HUES64 (cell line): ENCODE measurements around the gene PLEKHA1.

Source experiments
- H3K27ac ChIP-seq: 2 replicates; pipeline ENCODE4 v1.7.0; 2013; ENCODE audit warnings: low read depth, low read length, inconsistent platforms
- H3K27me3 ChIP-seq: 2 replicates; pipeline ENCODE4 v1.6.1; 2013; ENCODE audit warnings: mild to moderate bottlenecking, low read length; ENCODE audit not compliant: insufficient read depth
- H3K36me3 ChIP-seq: 2 replicates; pipeline ENCODE4 v1.6.1; 2013; ENCODE audit warnings: mild to moderate bottlenecking, low read length; ENCODE audit not compliant: insufficient read depth
- H3K4me1 ChIP-seq: 2 replicates; pipeline ENCODE4 v1.6.1; 2013; ENCODE audit warnings: mild to moderate bottlenecking, low read length, moderate library complexity; ENCODE audit not compliant: insufficient read depth
- H3K4me3 ChIP-seq: 2 replicates; pipeline ENCODE4 v1.5.1; 2013; ENCODE audit warnings: mild to moderate bottlenecking, low read length, moderate library complexity
- H3K9ac ChIP-seq: 2 replicates; pipeline ENCODE4 v1.6.1; 2013; ENCODE audit warnings: mild to moderate bottlenecking, low read depth, low read length
- H3K9me3 ChIP-seq: 2 replicates; pipeline ENCODE4 v1.6.1; 2013; ENCODE audit warnings: low read depth, low read length; ENCODE audit not compliant: insufficient read depth
- WGBS: fragments of 150-250, 120-280 bp; methylation state at CpG from one replicate; pipeline ENCODE4 v1.1.7; 2013; ENCODE audit warnings: missing lambda C conversion rate; 5-methylcytosine and 5-hydroxymethylcytosine counted together

The PLEKHA1 gene

GRCh38 chr10:122450353-122450990 is 76.0 kb downstream of the PLEKHA1 start:
- Histone ChIP-seq H3K27me3 (no peaks in the 10 kb centered on the region), H3K36me3 (no peaks in the 10 kb centered on the region), H3K9ac (no peak overlapping the region), H3K27ac (no peak overlapping the region), H3K9me3 (peaks cover 7% of the 10 kb centered on the region; the same call in 1 of the 2 replicates), H3K4me1 (0 out of 2 replicates have a peak, but pooled peaks cover 3% of the 10 kb centered on the region), H3K4me3 (no peak overlapping the region)
- WGBS: 84% methylated on average over 14 of the region's 14 CpGs

GRCh38 chr10:122454071-122454470 is 79.6 kb downstream of the PLEKHA1 start:
- WGBS: 82% methylated on average over 3 of the region's 3 CpGs
- no peak overlapping the region for H3K9ac ChIP-seq
- H3K27ac ChIP-seq: no peak overlapping the region
- H3K4me1 ChIP-seq: 0 out of 2 replicates have a peak, but pooled peaks cover 3% of the 10 kb centered on the region
- peaks cover 13% of the 10 kb centered on the region for H3K27me3 ChIP-seq
- no peaks in the 10 kb centered on the region for H3K36me3 ChIP-seq
- H3K9me3 ChIP-seq: no peaks in the 10 kb centered on the region
- H3K4me3 ChIP-seq: no peak overlapping the region

- peaks cover 4% of the 10 kb centered on the region; the same call in 1 of the 2 replicates for H3K4me1 ChIP-seq
- H3K27ac ChIP-seq: no peak within 1 kb of the TSS
- no peaks in the 10 kb centered on the region for H3K36me3 ChIP-seq
- H3K27me3 ChIP-seq: peaks cover 19% of the 10 kb centered on the region
- H3K9ac ChIP-seq: no peak within 1 kb of the TSS
- H3K4me3 ChIP-seq: no peak within 1 kb of the TSS
- H3K9me3 ChIP-seq: no peaks in the 10 kb centered on the region
- WGBS: 76% methylated on average over 7 of the region's 7 CpGs
Measured at GRCh38 chr10:122454603-122455080, 80.1 kb downstream of the PLEKHA1 start, which contains the start of gene ARMS2. Gene ARMS2 (plus strand): TSS chr10:122454653. CDS start chr10:122454728, 75 bp downstream.

- Histone ChIP-seq H3K4me3 (no peak overlapping the region), H3K4me1 (peaks cover 10% of the 10 kb centered on the region), H3K36me3 (no peaks in the 10 kb centered on the region), H3K27me3 (peaks cover 27% of the 10 kb centered on the region), H3K9ac (no peak overlapping the region), H3K9me3 (no peaks in the 10 kb centered on the region), H3K27ac (no peak overlapping the region)
- WGBS: 94% methylated on average over 10 of the region's 11 CpGs
Measured at GRCh38 chr10:122455376-122456079, 81.0 kb downstream of the PLEKHA1 start.

GRCh38 chr10:122457934-122458333 is 83.4 kb downstream of the PLEKHA1 start:
- Histone ChIP-seq H3K4me3 (no peak overlapping the region), H3K27ac (no peak overlapping the region), H3K4me1 (peaks cover 10% of the 10 kb centered on the region), H3K9me3 (no peaks in the 10 kb centered on the region), H3K9ac (no peak overlapping the region), H3K36me3 (no peaks in the 10 kb centered on the region), H3K27me3 (peaks cover 50% of the 10 kb centered on the region)
- WGBS: 94% methylated on average over 5 of the region's 5 CpGs

GRCh38 chr10:122458693-122459092 is 84.2 kb downstream of the PLEKHA1 start:
- no peaks in the 10 kb centered on the region for H3K9me3 ChIP-seq
- H3K4me3 ChIP-seq: no peak overlapping the region
- H3K27ac ChIP-seq: no peak overlapping the region
- 82% methylated on average over 6 of the region's 6 CpGs for WGBS
- no peaks in the 10 kb centered on the region for H3K36me3 ChIP-seq
- H3K27me3 ChIP-seq: peaks cover 58% of the 10 kb centered on the region
- H3K4me1 ChIP-seq: peaks cover 10% of the 10 kb centered on the region
- H3K9ac ChIP-seq: no peak overlapping the region

- 63% methylated on average over 14 of the region's 14 CpGs for WGBS
- no peak overlapping the region for H3K27ac ChIP-seq
- no peaks in the 10 kb centered on the region for H3K36me3 ChIP-seq
- H3K9me3 ChIP-seq: no peaks in the 10 kb centered on the region
- no peak overlapping the region for H3K9ac ChIP-seq
- peaks cover 10% of the 10 kb centered on the region for H3K4me1 ChIP-seq
- no peak overlapping the region for H3K4me3 ChIP-seq
- H3K27me3 ChIP-seq: peaks cover 68% of the 10 kb centered on the region
Measured at GRCh38 chr10:122459561-122460273, 85.2 kb downstream of the PLEKHA1 start.

- peaks cover 10% of the 10 kb centered on the region for H3K4me1 ChIP-seq
- peak overlapping the region; percentile 53 for H3K4me3 ChIP-seq
- no peaks in the 10 kb centered on the region for H3K36me3 ChIP-seq
- H3K9me3 ChIP-seq: no peaks in the 10 kb centered on the region
- peaks cover 80% of the 10 kb centered on the region for H3K27me3 ChIP-seq
- H3K9ac ChIP-seq: no peak overlapping the region
- H3K27ac ChIP-seq: no peak overlapping the region
- WGBS: 4% methylated on average over 40 of the region's 40 CpGs
Measured at GRCh38 chr10:122460891-122461293, 86.4 kb downstream of the PLEKHA1 start.

GRCh38 chr10:122461367-122461728 is 86.8 kb downstream of the PLEKHA1 start, which contains the start of gene HTRA1:
Gene HTRA1 (plus strand): TSS chr10:122461553. CDS start chr10:122461653, 100 bp downstream.
- H3K27me3 ChIP-seq: peaks cover 80% of the 10 kb centered on the region
- H3K9me3 ChIP-seq: no peaks in the 10 kb centered on the region
- H3K4me1 ChIP-seq: peaks cover 10% of the 10 kb centered on the region
- H3K9ac ChIP-seq: no peak within 1 kb of the TSS
- no peaks in the 10 kb centered on the region for H3K36me3 ChIP-seq
- WGBS: under 1% methylated on average over 54 of the region's 56 CpGs
- no peak within 1 kb of the TSS for H3K27ac ChIP-seq
- H3K4me3 ChIP-seq: peak within 1 kb of the TSS; percentile 53

- Histone ChIP-seq H3K27me3 (peaks cover 77% of the 10 kb centered on the region), H3K27ac (no peak overlapping the region), H3K4me3 (peak overlapping the region; percentile 49), H3K9ac (no peak overlapping the region), H3K4me1 (peaks cover 10% of the 10 kb centered on the region), H3K9me3 (no peaks in the 10 kb centered on the region), H3K36me3 (no peaks in the 10 kb centered on the region)
- WGBS: under 1% methylated on average over 95 of the region's 95 CpGs
Measured at GRCh38 chr10:122461729-122462532, 87.4 kb downstream of the PLEKHA1 start.
